Neural cell (in vitro differentiated cells): Measurements from ENCODE around the gene CYP1A1. TPM values are rescaled to one million over a fixed set of nuclear protein-coding genes. Genes with fewer than 3 reads are reported as not detected.

ENCODE experiments used
- H2AFZ ChIP-seq: fragments of 200-600, 300-800 bp; sonication (generic), shearing (Covaris generic); 2 replicates; pipeline ENCODE4 v1.6.0; 2014; ENCODE audit warnings: low read depth, mild to moderate bottlenecking, antibody characterized with exemption, low read length, moderate library complexity
- H3F3A ChIP-seq: fragments of 200-600 bp; shearing (Covaris generic); 2 replicates; pipeline ENCODE4 v1.6.1; 2016; ENCODE audit warnings: mild to moderate bottlenecking, moderate library complexity, mixed read lengths, antibody characterized with exemption, low read length; ENCODE audit not compliant: insufficient read depth, poor library complexity, severe bottlenecking
- H3K27ac ChIP-seq: fragments of 200-600, 300-800 bp; sonication (generic), shearing (Covaris generic); 2 replicates; pipeline ENCODE4 v1.5.1; 2014; ENCODE audit warnings: mild to moderate bottlenecking, low read length, moderate library complexity
- H3K27me3 ChIP-seq: fragments of 300-800, 200-600 bp; sonication (generic), shearing (Covaris generic); 2 replicates; pipeline ENCODE4 v1.6.0; 2014; ENCODE audit warnings: mild to moderate bottlenecking, low read depth, low read length, moderate library complexity; ENCODE audit not compliant: insufficient read depth
- H3K36me3 ChIP-seq: fragments of 300-800, 200-600 bp; sonication (generic), shearing (Covaris generic); 2 replicates; pipeline ENCODE4 v1.5.1; 2014; ENCODE audit warnings: mild to moderate bottlenecking, antibody characterized with exemption, low read length, moderate library complexity; ENCODE audit not compliant: insufficient read depth
- H3K4me2 ChIP-seq: fragments of 300-800, 200-600 bp; sonication (generic), shearing (Covaris generic); 2 replicates; pipeline ENCODE4 v1.6.0; 2014; ENCODE audit warnings: mild to moderate bottlenecking, low read length
- H3K4me3 ChIP-seq: fragments of 300-800, 200-600 bp; sonication (generic), shearing (Covaris generic); 2 replicates; pipeline ENCODE4 v1.5.1; 2014; ENCODE audit warnings: mild to moderate bottlenecking, low read length, moderate library complexity
- H3K79me2 ChIP-seq: fragments of 200-600 bp; shearing (Covaris generic); replicated peaks from 2 replicates; pipeline ENCODE4 v1.6.0; 2014; ENCODE audit warnings: mild to moderate bottlenecking, low read length, moderate library complexity; ENCODE audit not compliant: insufficient read depth
- H3K9ac ChIP-seq: fragments of 300-800, 200-600 bp; sonication (generic), shearing (Covaris generic); 2 replicates; pipeline ENCODE4 v1.6.1; 2016; ENCODE audit warnings: mild to moderate bottlenecking, low read length, mixed read lengths
- H3K9me2 ChIP-seq: fragments of 200-600 bp; shearing (Covaris generic); 2 replicates; pipeline ENCODE4 v1.6.1; 2016; ENCODE audit warnings: mild to moderate bottlenecking, low read length, mixed read lengths; ENCODE audit not compliant: insufficient read depth
- H3K9me3 ChIP-seq: fragments of 200-600, 300-800 bp; sonication (generic), shearing (Covaris generic); 2 replicates; pipeline ENCODE4 v1.6.1; 2016; ENCODE audit warnings: mild to moderate bottlenecking, mixed run types, low read length, moderate library complexity, mixed read lengths
- H4K20me1 ChIP-seq: fragments of 200-600 bp; shearing (Covaris generic); 2 replicates; pipeline ENCODE4 v1.6.1; 2016; ENCODE audit warnings: mild to moderate bottlenecking, mixed run types; ENCODE audit not compliant: insufficient read depth
- CTCF ChIP-seq: fragments of 450-650 bp; IDR thresholded peaks from 2 replicates; pipeline ENCODE4 v1.5.1; 2014; ENCODE audit warnings: antibody characterized with exemption, mild to moderate bottlenecking, moderate library complexity; ENCODE audit not compliant: poor library complexity, severe bottlenecking
- EP300 ChIP-seq: fragments of 450-650 bp; conservative IDR thresholded peaks from 2 replicates; pipeline ENCODE4 v1.6.1; 2014; ENCODE audit warnings: antibody characterized with exemption, mild to moderate bottlenecking, moderate library complexity; ENCODE audit not compliant: poor library complexity, severe bottlenecking
- EZH2 ChIP-seq: fragments of 200-600, 300-800 bp; shearing (Covaris generic), sonication (generic); IDR thresholded peaks from 2 replicates; pipeline ENCODE4 v1.6.1; 2014; ENCODE audit warnings: antibody characterized with exemption, low read length, borderline replicate concordance, mild to moderate bottlenecking; ENCODE audit not compliant: insufficient read depth, poor library complexity, severe bottlenecking
- MXI1 ChIP-seq: fragments of 450-650 bp; conservative IDR thresholded peaks from 2 replicates; pipeline ENCODE4 v1.6.1; 2014; ENCODE audit warnings: antibody characterized with exemption, mild to moderate bottlenecking; ENCODE audit not compliant: poor library complexity, severe bottlenecking
- POLR2AphosphoS5 ChIP-seq: IDR thresholded peaks from 2 replicates; pipeline ENCODE4 v1.6.1; 2012
- RAD21 ChIP-seq: fragments of 450-650 bp; conservative IDR thresholded peaks from 2 replicates; pipeline ENCODE4 v1.6.1; 2014; ENCODE audit warnings: antibody characterized with exemption, mild to moderate bottlenecking, moderate library complexity
- REST ChIP-seq: IDR thresholded peaks from 2 replicates; pipeline ENCODE4 v1.6.1; 2012; ENCODE audit warnings: borderline replicate concordance
- SMC3 ChIP-seq: fragments of 450-650 bp; conservative IDR thresholded peaks from 2 replicates; pipeline ENCODE4 v1.6.1; 2014; ENCODE audit warnings: antibody characterized with exemption, mild to moderate bottlenecking, moderate library complexity; ENCODE audit not compliant: poor library complexity
- TAF1 ChIP-seq: IDR thresholded peaks from 2 replicates; pipeline ENCODE4 v1.6.1; 2012; ENCODE audit warnings: low read depth
- polyA plus RNA-seq: library from polyadenylated mRNA; depleted of rRNA; stranded (reverse); fragments of >200 nt; gene quantifications from 2 replicates; pipeline ENCODE4 v1.2.3, GENCODE V29; 2014

Gene CYP1A1
- polyA plus RNA-seq, 1 donor from 2014 or later, result 0.09 TPM

- no peak overlapping the region for H3K27ac ChIP-seq
- H3K9ac ChIP-seq, result no peak overlapping the region
- H3F3A ChIP-seq, result no peaks in the 10 kb centered on the region
- no peak overlapping the region for H3K4me3 ChIP-seq
- no peaks in the 10 kb centered on the region for H3K79me2 ChIP-seq
- H2AFZ ChIP-seq, result no peak overlapping the region
- no peaks in the 10 kb centered on the region for H3K9me3 ChIP-seq
- TF ChIP-seq SMC3 (no peak), MXI1 (no peak), RAD21 (no peak), POLR2AphosphoS5 (no peak), EZH2 (no peak), CTCF (no peak), EP300 (no peak), REST (no peak), TAF1 (no peak)
- H3K27me3 ChIP-seq, result peaks cover 4% of the 10 kb centered on the region
- H3K9me2 ChIP-seq, result no peaks in the 10 kb centered on the region
- H3K36me3 ChIP-seq, result no peaks in the 10 kb centered on the region
- H4K20me1 ChIP-seq, result no peaks in the 10 kb centered on the region
- no peak overlapping the region for H3K4me2 ChIP-seq
Measured at GRCh38 chr15:74750751-74751150, 25.4 kb upstream of the CYP1A1 start.

- no peak overlapping the region for H3K4me3 ChIP-seq
- H3K27ac ChIP-seq, result no peak overlapping the region
- H3K9ac ChIP-seq, result no peak overlapping the region
- H2AFZ ChIP-seq, result no peak overlapping the region
- no peaks in the 10 kb centered on the region for H3K9me2 ChIP-seq
- H3K4me2 ChIP-seq, result no peak overlapping the region
- peaks cover 4% of the 10 kb centered on the region for H3K27me3 ChIP-seq
- TF ChIP-seq TAF1 (no peak), REST (no peak), POLR2AphosphoS5 (no peak), RAD21 (no peak), EZH2 (no peak), EP300 (no peak), CTCF (no peak), SMC3 (no peak), MXI1 (no peak)
- H3K9me3 ChIP-seq, result no peaks in the 10 kb centered on the region
- H3F3A ChIP-seq, result no peaks in the 10 kb centered on the region
- no peaks in the 10 kb centered on the region for H4K20me1 ChIP-seq
- H3K36me3 ChIP-seq, result no peaks in the 10 kb centered on the region
- H3K79me2 ChIP-seq, result no peaks in the 10 kb centered on the region
Measured at GRCh38 chr15:74749832-74750231, 24.5 kb upstream of the CYP1A1 start.
